ENCODE data around the gene ARHGAP45. TPM values are rescaled to one million over a fixed set of nuclear protein-coding genes. Genes with fewer than 3 reads are reported as not detected.

Gene ARHGAP45
- total and polyA plus RNA-seq, 2 experiments from 2014 or later = 24.7 to 71.8 TPM

GRCh38 chr19:1119475-1120217 is 52.7 kb downstream of the ARHGAP45 start (continued):
- TF ChIP-seq, protein P1, sequence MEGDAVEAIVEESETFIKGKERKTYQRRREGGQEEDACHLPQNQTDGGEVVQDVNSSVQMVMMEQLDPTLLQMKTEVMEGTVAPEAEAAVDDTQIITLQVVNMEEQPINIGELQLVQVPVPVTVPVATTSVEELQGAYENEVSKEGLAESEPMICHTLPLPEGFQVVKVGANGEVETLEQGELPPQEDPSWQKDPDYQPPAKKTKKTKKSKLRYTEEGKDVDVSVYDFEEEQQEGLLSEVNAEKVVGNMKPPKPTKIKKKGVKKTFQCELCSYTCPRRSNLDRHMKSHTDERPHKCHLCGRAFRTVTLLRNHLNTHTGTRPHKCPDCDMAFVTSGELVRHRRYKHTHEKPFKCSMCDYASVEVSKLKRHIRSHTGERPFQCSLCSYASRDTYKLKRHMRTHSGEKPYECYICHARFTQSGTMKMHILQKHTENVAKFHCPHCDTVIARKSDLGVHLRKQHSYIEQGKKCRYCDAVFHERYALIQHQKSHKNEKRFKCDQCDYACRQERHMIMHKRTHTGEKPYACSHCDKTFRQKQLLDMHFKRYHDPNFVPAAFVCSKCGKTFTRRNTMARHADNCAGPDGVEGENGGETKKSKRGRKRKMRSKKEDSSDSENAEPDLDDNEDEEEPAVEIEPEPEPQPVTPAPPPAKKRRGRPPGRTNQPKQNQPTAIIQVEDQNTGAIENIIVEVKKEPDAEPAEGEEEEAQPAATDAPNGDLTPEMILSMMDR (conservative IDR thresholded peaks at IDR 0.05; ENCODE audit: low read depth in 2 of 2) = no peak
- TF ChIP-seq STAT1 (IDR thresholded peaks at IDR 0.05; ENCODE audit: unreplicated experiment) (no peak), REST (IDR thresholded peaks at IDR 0.05; ENCODE audit: unreplicated experiment) (no peak), JUNB (IDR thresholded peaks at IDR 0.05; ENCODE audit: unreplicated experiment) (no peak)

- ATAC-seq (no peak), DNase-seq (ENCODE audit: low spot score) (no peak)
- H3F3A ChIP-seq (replicated peaks; ENCODE audit: low read depth) = 0 out of 2 replicates have a peak, but pooled peaks cover 6% of the 10 kb centered on the region
- no peak overlapping the region for H3K27ac ChIP-seq (ENCODE audit: low read depth)
- no peaks in the 10 kb centered on the region for H3K36me3 ChIP-seq (ENCODE audit: insufficient read depth)
- H3K9me2 ChIP-seq (ENCODE audit: insufficient read depth) = no peaks in the 10 kb centered on the region
- no peaks in the 10 kb centered on the region; the same call in 2 of the 3 replicates for H3K9me3 Mint-ChIP-seq
- H3K27me3 Mint-ChIP-seq (ENCODE audit: insufficient read depth, low read depth, poor library complexity) = peaks cover 2% of the 10 kb centered on the region
- H2AFZ ChIP-seq = no peak overlapping the region
- no peaks in the 10 kb centered on the region for H3K79me2 ChIP-seq (replicated peaks; ENCODE audit: insufficient read depth)
- no peaks in the 10 kb centered on the region for H3K27me3 ChIP-seq (ENCODE audit: insufficient read depth)
- no peak overlapping the region for H3K27ac Mint-ChIP-seq
- H3K36me3 Mint-ChIP-seq (ENCODE audit: low read depth) = peaks cover 26% of the 10 kb centered on the region
- no peaks in the 10 kb centered on the region; the same call in 1 of the 2 replicates for H4K20me1 ChIP-seq (replicated peaks; ENCODE audit: insufficient read depth)
- no peaks in the 10 kb centered on the region for H3K4me1 ChIP-seq (ENCODE audit: insufficient read depth)
- no peak overlapping the region for H3K4me2 ChIP-seq
- H3K4me3 ChIP-seq = no peak overlapping the region
- H3K4me3 Mint-ChIP-seq = no peak overlapping the region
- peaks cover 2% of the 10 kb centered on the region for H3K4me1 Mint-ChIP-seq
- TF ChIP-seq CREB1 (CRISPR knock-in tag; IDR thresholded peaks at IDR 0.05; ENCODE audit: low read depth) (no peak), EZH2phosphoT487 (IDR thresholded peaks at IDR 0.05; ENCODE audit: unreplicated experiment) (no peak), EZH2 (IDR thresholded peaks at IDR 0.05; ENCODE audit: low read depth, unreplicated experiment) (no peak), ETS1 (IDR thresholded peaks at IDR 0.05) (no peak), NANOG (IDR thresholded peaks at IDR 0.05; ENCODE audit: borderline replicate concordance) (no peak), STAT1 (IDR thresholded peaks at IDR 0.05; ENCODE audit: unreplicated experiment) (no peak), JUNB (IDR thresholded peaks at IDR 0.05; ENCODE audit: unreplicated experiment) (no peak), ZNF114 (CRISPR knock-in tag; IDR thresholded peaks at IDR 0.05) (no peak)
- TF ChIP-seq, protein P2, sequence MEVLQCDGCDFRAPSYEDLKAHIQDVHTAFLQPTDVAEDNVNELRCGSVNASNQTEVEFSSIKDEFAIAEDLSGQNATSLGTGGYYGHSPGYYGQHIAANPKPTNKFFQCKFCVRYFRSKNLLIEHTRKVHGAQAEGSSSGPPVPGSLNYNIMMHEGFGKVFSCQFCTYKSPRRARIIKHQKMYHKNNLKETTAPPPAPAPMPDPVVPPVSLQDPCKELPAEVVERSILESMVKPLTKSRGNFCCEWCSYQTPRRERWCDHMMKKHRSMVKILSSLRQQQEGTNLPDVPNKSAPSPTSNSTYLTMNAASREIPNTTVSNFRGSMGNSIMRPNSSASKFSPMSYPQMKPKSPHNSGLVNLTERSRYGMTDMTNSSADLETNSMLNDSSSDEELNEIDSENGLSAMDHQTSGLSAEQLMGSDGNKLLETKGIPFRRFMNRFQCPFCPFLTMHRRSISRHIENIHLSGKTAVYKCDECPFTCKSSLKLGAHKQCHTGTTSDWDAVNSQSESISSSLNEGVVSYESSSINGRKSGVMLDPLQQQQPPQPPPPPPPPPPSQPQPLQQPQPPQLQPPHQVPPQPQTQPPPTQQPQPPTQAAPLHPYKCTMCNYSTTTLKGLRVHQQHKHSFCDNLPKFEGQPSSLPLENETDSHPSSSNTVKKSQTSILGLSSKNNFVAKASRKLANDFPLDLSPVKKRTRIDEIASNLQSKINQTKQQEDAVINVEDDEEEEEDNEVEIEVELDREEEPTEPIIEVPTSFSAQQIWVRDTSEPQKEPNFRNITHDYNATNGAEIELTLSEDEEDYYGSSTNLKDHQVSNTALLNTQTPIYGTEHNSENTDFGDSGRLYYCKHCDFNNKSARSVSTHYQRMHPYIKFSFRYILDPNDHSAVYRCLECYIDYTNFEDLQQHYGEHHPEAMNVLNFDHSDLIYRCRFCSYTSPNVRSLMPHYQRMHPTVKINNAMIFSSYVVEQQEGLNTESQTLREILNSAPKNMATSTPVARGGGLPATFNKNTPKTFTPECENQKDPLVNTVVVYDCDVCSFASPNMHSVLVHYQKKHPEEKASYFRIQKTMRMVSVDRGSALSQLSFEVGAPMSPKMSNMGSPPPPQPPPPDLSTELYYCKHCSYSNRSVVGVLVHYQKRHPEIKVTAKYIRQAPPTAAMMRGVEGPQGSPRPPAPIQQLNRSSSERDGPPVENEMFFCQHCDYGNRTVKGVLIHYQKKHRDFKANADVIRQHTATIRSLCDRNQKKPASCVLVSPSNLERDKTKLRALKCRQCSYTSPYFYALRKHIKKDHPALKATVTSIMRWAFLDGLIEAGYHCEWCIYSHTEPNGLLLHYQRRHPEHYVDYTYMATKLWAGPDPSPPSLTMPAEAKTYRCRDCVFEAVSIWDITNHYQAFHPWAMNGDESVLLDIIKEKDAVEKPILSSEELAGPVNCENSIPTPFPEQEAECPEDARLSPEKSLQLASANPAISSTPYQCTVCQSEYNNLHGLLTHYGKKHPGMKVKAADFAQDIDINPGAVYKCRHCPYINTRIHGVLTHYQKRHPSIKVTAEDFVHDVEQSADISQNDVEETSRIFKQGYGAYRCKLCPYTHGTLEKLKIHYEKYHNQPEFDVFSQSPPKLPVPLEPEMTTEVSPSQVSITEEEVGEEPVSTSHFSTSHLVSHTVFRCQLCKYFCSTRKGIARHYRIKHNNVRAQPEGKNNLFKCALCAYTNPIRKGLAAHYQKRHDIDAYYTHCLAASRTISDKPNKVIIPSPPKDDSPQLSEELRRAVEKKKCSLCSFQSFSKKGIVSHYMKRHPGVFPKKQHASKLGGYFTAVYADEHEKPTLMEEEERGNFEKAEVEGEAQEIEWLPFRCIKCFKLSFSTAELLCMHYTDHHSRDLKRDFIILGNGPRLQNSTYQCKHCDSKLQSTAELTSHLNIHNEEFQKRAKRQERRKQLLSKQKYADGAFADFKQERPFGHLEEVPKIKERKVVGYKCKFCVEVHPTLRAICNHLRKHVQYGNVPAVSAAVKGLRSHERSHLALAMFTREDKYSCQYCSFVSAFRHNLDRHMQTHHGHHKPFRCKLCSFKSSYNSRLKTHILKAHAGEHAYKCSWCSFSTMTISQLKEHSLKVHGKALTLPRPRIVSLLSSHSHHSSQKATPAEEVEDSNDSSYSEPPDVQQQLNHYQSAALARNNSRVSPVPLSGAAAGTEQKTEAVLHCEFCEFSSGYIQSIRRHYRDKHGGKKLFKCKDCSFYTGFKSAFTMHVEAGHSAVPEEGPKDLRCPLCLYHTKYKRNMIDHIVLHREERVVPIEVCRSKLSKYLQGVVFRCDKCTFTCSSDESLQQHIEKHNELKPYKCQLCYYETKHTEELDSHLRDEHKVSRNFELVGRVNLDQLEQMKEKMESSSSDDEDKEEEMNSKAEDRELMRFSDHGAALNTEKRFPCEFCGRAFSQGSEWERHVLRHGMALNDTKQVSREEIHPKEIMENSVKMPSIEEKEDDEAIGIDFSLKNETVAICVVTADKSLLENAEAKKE (CRISPR knock-in tag; IDR thresholded peaks at IDR 0.05) = no peak
Measured at GRCh38 chr19:1121395-1121794, 54.4 kb downstream of the ARHGAP45 start.
